GM12864 (cell line): ENCODE measurements around the gene GAP43.

Experiments
- DNase-seq: peaks from one replicate; pipeline ENCODE4 v3.0.0-alpha.2; 2011; ENCODE audit warnings: low read depth
- H3K4me3 ChIP-seq: 2 replicates; pipeline ENCODE4 v1.5.1; 2011; ENCODE audit warnings: mild to moderate bottlenecking, low read depth, low read length, control low read depth
- CTCF ChIP-seq: IDR thresholded peaks from 2 replicates; pipeline ENCODE4 v1.5.1; 2011; ENCODE audit warnings: low read depth, mild to moderate bottlenecking, moderate library complexity, low read length, control low read depth, inconsistent platforms; ENCODE audit errors: missing control alignments

GAP43 gene

GRCh38 chr3:115652738-115653137, 29.4 kb downstream of the GAP43 start:
- H3K4me3 ChIP-seq, result no peak overlapping the region
- TF ChIP-seq CTCF, result no peak
- DNase-seq, result no peak

DNA sequence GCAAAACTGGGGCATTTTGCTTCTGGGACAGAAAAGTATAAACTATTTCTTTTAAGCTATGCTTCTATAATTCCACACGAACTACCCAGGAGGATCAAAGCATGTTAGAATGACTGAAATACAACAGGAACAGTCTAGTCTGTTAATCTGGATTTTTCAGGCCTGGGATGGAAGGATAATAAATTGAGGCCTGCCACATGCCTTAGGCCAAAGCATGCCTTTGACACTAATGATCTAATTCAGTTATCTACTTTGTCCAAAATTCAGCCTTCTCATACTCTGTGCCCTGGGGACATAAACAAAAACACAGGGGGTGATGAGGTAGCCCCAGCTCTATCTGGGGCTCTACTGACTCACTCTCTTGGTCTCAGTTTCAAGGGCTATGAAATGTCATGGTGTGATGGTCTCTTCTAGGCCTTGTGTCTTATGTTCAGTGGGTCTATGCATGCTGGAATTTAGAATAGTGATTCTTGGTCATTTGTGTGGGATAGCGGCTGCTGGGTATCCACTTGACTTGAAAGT, 32.5 kb downstream of the GAP43 start:
- no peak for TF ChIP-seq CTCF
- no peak overlapping the region for H3K4me3 ChIP-seq
- DNase-seq, result no peak

GRCh38 chr3:115657168-115657567, 33.9 kb downstream of the GAP43 start:
- no peak for DNase-seq
- TF ChIP-seq CTCF, result peak; percentile 6
- no peak overlapping the region for H3K4me3 ChIP-seq

GRCh38 chr3:115658032-115658336, 34.7 kb downstream of the GAP43 start:
- no peak for TF ChIP-seq CTCF
- H3K4me3 ChIP-seq, result peak overlapping the region; percentile 69
- no peak for DNase-seq

GRCh38 chr3:115658337-115659181, 35.2 kb downstream of the GAP43 start:
- H3K4me3 ChIP-seq, result peak overlapping the region; percentile 69
- no peak for TF ChIP-seq CTCF
- DNase-seq, result peak; percentile 42

DNA sequence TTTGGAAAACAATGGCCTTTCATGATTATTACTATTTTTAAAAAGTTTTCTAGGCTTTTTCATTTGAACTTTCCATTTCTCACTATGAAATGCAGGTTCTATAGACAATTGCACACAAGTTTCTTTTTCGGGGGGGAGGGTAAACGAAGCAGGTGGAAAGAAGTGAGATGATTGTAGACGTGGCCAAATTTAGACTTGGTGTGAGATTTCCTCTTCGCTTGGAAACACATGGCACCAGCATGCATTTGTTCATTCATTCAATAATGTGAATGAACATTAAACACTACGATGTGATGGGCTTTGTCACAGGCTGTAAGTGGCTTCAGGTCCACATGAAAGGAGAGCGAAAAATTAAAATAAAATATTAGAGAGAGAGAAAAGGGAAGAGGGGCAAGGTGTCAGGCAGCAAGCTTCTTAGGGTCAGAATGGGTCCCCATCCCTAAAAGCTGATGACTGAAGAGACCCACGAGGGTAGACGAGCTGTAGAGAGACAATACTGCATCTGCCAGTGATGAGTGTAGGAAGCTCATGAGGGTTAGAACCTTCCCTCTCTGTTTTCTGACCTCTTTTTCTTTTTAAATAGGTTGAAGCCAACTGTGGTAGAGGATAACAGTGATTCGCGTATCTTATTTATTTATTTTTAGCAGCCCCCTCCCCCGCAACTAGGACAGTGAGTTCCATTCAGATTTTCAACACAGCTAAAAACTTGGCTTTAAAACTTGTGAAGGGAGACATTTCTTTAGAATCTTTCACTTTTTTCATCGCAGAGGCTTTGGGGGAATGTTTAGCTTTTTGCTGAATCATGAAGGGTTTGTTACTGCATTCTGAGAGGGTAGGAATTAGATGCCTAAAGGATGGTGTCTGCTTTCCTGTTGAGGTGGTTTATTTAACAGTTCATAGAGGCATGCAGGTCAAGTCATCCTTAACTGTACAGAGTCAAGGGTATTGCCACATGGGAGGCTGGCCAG, 36.2 kb downstream of the GAP43 start:
- peak overlapping the region; percentile 69; the same call in 1 of the 2 replicates for H3K4me3 ChIP-seq
- TF ChIP-seq CTCF, result no peak
- peak; percentile 33 for DNase-seq
